ENCODE measurements around the gene PTPRJ. TPM values are rescaled to one million over a fixed set of nuclear protein-coding genes. Genes with fewer than 3 reads are reported as not detected.
"Not testable (repeated sequence)": the region's sequence is repeated elsewhere in the genome, so short reads cannot be mapped to it uniquely, and the experiment has no call there.

The PTPRJ gene
- total RNA-seq, 1 donor from 2014 or later, result 40.0 TPM

DNA sequence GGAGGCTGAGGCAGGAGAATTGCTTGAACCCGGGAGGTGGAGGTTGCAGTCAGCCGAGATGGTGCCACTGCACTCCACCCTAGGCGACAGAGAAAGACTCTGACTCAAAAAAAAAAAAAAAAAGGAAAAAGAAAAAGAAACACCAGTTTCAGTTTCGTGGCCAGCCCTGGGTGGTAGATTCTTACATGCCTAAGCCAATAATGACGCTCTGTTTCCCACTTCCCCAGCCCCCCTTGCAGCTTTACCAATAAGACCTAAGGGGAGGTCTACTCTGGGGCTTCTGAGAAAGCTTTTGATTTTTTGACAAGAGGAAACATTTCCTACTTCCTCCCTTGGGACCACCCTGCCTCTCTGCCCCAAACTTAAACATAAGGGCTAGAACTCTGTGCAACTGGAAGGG is 30.0 kb upstream of the PTPRJ start:
- intact Hi-C loops (cut with DNase I), result no loop called here
- ATAC-seq, result no peak

DNA sequence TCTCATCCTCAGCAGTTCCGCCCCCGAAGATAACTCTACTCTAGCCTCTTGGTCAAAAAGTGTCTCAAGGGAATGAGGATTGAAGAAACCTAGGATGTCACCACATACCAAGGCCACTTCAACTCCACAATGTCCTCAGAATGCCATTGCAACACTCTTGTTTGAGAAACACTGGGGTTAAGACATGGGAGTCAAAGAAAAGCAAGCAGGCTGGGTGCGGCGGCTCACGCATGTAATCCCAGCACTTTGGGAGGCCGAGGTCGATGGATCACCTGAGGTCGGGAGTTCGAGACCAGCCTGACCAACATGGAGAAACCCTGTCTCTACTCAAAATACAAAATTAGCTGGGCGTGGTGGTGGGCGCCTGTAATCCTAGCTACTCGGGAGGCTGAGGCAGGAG is 28.9 kb upstream of the PTPRJ start:
- H3K9me3 ChIP-seq; H3K36me3 ChIP-seq; H3K4me3 ChIP-seq; H3K27ac ChIP-seq; H3K27me3 ChIP-seq (ENCODE audit: low read depth); intact Hi-C loops (cut with DNase I): not testable (repeated sequence)
- H3K4me1 ChIP-seq, result peaks cover 17% of the 10 kb centered on the region
- ATAC-seq (peak in 1 of 2 donors; percentile 55), DNase-seq (peak; percentile 69)

More for the DNA sequence above, 30.0 kb upstream of the PTPRJ start:
- peaks cover 25% of the 10 kb centered on the region for H3K4me1 ChIP-seq
- DNase-seq, result peak; percentile 54
- H3K9me3 ChIP-seq, result no peaks in the 10 kb centered on the region
- H3K27ac ChIP-seq, result no peak overlapping the region
- H3K4me3 ChIP-seq, result no peak overlapping the region
- H3K36me3 ChIP-seq, result no peaks in the 10 kb centered on the region
- H3K27me3 ChIP-seq (ENCODE audit: low read depth), result no peaks in the 10 kb centered on the region
- TF ChIP-seq, protein P1, sequence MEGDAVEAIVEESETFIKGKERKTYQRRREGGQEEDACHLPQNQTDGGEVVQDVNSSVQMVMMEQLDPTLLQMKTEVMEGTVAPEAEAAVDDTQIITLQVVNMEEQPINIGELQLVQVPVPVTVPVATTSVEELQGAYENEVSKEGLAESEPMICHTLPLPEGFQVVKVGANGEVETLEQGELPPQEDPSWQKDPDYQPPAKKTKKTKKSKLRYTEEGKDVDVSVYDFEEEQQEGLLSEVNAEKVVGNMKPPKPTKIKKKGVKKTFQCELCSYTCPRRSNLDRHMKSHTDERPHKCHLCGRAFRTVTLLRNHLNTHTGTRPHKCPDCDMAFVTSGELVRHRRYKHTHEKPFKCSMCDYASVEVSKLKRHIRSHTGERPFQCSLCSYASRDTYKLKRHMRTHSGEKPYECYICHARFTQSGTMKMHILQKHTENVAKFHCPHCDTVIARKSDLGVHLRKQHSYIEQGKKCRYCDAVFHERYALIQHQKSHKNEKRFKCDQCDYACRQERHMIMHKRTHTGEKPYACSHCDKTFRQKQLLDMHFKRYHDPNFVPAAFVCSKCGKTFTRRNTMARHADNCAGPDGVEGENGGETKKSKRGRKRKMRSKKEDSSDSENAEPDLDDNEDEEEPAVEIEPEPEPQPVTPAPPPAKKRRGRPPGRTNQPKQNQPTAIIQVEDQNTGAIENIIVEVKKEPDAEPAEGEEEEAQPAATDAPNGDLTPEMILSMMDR (IDR thresholded peaks at IDR 0.05), result no peak

DNA sequence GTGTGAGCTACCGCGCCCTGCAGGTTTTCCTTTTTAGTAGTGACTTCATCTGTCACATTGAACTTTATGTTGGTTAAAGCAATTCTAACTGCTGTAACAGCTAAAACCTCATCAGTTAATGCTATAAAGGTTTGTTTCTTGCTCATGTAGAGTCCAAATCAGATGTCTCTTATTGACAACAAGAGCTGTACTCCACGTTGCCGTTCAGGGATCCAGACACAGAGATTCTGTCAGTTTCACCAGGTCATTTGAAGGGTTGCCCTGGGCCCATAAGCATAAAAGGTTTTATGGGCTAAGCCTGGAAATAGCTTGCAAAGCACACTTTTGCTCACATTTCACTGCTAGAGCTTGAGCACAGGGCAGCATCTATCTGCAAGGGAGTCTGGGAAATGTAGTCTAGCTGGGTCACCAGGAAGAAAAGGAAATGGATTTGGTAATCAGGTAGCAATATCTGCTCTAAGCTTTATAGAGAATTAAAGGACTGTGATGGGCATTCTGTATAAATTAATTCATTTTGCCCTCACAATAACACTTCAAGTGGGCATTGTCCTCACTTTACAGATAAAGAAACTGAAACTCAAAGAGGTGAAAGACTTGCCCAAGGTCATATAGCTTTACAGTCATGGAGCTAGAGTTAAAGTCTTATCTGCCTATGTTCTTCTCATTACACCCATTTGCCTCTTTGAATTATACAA is 25.2 kb upstream of the PTPRJ start:
- no peaks in the 10 kb centered on the region for H3K4me1 ChIP-seq
- no peak for ATAC-seq

DNA sequence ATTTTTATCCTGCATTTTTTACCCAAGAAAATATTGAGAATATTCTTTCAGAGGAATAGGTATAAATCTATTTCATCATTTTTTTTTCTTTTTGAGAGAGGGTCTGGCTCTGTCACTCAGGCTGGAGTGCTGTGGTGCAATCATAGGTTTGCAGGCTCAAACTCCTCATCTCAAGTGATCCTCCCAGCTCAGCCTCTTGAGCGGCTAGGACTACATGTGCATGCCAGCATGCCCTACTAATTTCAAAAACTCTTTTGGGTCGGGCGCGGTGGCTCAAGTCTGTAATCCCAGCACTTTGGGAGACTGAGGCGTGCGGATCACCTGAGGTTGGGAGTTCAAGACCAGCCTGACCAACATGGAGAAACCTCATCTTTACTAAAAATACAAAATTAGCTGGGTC is 20.3 kb upstream of the PTPRJ start:
- no peak overlapping the region for H3K4me3 ChIP-seq
- H3K36me3 ChIP-seq, result no peaks in the 10 kb centered on the region
- TF ChIP-seq, protein P1 (IDR thresholded peaks at IDR 0.05), result no peak
- H3K4me1 ChIP-seq, result no peaks in the 10 kb centered on the region
- DNase-seq, result peak; percentile 78
- no peaks in the 10 kb centered on the region for H3K27me3 ChIP-seq (ENCODE audit: low read depth)
- no peaks in the 10 kb centered on the region for H3K9me3 ChIP-seq
- intact Hi-C loops (cut with DNase I), result no loop called here
- no peak overlapping the region for H3K27ac ChIP-seq
- peak; percentile 83 to 89 for ATAC-seq

More for the DNA sequence above, 25.2 kb upstream of the PTPRJ start:
- Histone ChIP-seq H3K9me3 (no peaks in the 10 kb centered on the region), H3K27me3 (ENCODE audit: low read depth) (no peaks in the 10 kb centered on the region), H3K4me3 (no peak overlapping the region), H3K27ac (no peak overlapping the region), H3K36me3 (no peaks in the 10 kb centered on the region)
- intact Hi-C loops (cut with DNase I), result no loop called here
- TF ChIP-seq, protein P1 (IDR thresholded peaks at IDR 0.05), result no peak
- no peak for DNase-seq

DNA sequence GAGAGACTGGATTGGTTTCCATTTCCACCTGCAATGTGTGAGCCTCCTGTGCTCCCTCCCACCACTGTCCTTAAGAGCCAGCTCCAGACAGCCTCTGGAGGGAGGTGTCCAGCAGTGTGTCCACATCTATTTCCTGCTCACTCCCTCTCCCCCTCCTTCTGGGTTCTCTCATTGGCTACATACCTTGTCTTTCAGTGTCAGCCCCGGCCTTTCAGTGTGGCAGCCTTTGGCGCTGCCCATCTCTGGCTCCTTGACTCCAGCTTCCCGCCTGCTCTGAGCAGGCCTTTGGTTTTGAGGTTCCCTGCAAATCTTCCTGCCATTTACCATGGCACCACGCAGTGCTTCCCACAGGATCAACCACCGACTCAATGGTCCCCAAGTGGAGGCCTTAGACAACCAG is 19.0 kb upstream of the PTPRJ start:
- peak in 1 of 2 donors; percentile 32 for ATAC-seq
- Histone ChIP-seq H3K4me1 (no peaks in the 10 kb centered on the region), H3K27ac (no peak overlapping the region), H3K4me3 (no peak overlapping the region), H3K27me3 (ENCODE audit: low read depth) (no peaks in the 10 kb centered on the region), H3K9me3 (no peaks in the 10 kb centered on the region), H3K36me3 (no peaks in the 10 kb centered on the region)
- peak; percentile 20 for DNase-seq
- TF ChIP-seq, protein P1 (IDR thresholded peaks at IDR 0.05), result no peak
- intact Hi-C loops (cut with DNase I), result no loop called here

DNA sequence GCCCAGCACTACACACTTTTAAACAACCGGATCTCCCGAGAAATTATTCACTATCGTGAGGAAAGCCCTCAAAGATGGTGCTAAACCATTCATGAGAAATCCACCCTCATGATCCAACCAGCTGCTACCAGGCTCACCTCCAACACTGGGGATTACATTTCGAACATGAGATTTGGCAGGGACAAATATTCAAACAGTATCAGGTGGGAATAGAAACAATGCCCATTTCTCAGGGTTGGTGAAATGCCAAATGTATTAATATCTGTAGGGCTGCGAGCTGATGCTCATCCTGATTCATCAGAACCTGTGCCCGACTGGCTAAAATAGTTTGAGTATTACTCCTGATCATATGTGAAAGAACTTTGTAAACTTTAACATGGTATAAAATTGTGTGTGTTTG is 15.8 kb upstream of the PTPRJ start:
- no peaks in the 10 kb centered on the region for H3K27me3 ChIP-seq (ENCODE audit: low read depth)
- DNase-seq, result no peak
- no peak for ATAC-seq
- no peaks in the 10 kb centered on the region for H3K9me3 ChIP-seq
- TF ChIP-seq, protein P1 (IDR thresholded peaks at IDR 0.05), result no peak
- H3K27ac ChIP-seq, result no peak overlapping the region
- H3K4me1 ChIP-seq, result no peaks in the 10 kb centered on the region
- no peak overlapping the region for H3K4me3 ChIP-seq
- intact Hi-C loops (cut with DNase I), result no loop called here
- H3K36me3 ChIP-seq, result no peaks in the 10 kb centered on the region
